K562 (cell line): Measurements from ENCODE around the gene CRTAP. TPM values are rescaled to one million over a fixed set of nuclear protein-coding genes. Genes with fewer than 3 reads are reported as not detected.

Experiments
- ATAC-seq: fragments of 200-7000 bp; cut with Tn5 transposase; 3 replicates; pipeline ENCODE4 v1.9.1; 2020; ENCODE audit warnings: moderate library complexity
- BruUV-seq: library from RNA; stranded (reverse); fragments of 400-500 nt; replicated peaks from 2 replicates; lab custom pipeline; 2021; lab: Mats Ljungman, UMichigan
- CTCF ChIA-PET: fragments of 300-600 bp; formaldehyde crosslinking; extraction: SDS; loops from one replicate; lab custom pipeline; 2021; ENCODE audit warnings: low intra/inter-chr PET ratio; lab: Yijun Ruan, JAX
- POLR2A ChIA-PET: fragments of 300-600, 350-650 bp; sonication (Branson Sonifier 250); formaldehyde crosslinking; extraction: SDS; loops from one replicate; lab custom pipeline; 2021; ENCODE audit warnings: antibody characterized with exemption, inconsistent platforms; lab: Yijun Ruan, JAX
- DNase-seq, 4 experiments: peaks; one replicate each; pipeline versions ENCODE4 v3.0.0 to v3.0.0-alpha.2; 2011 to 2018; ENCODE audit warnings: low spot score in 3 of 4, mixed read lengths in 3 of 4; ENCODE audit errors: extremely low read depth in 1 of 4
- FAIRE-seq: peaks from 2 replicates; lab custom pipeline; 2011; peaks lifted over from hg19 to GRCh38; lab: Jason Lieb, UNC
- H2AFZ ChIP-seq: 2 replicates; pipeline ENCODE4 v1.6.0; 2011; ENCODE audit warnings: low read depth, low read length, control low read depth, inconsistent platforms
- H3K27ac ChIP-seq: fragments of 200-600 bp; 3 replicates; pipeline ENCODE4 v1.8.0; 2011; ENCODE audit warnings: low read depth, mild to moderate bottlenecking, control low read depth, inconsistent platforms, low read length, moderate library complexity, mixed read lengths; ENCODE audit errors: extremely low read depth
- H3K27me3 ChIP-seq, 2 experiments: fragments of 300-600 bp in 1 of 2; 2 replicates in 1 of 2; 3 replicates in 1 of 2; pipeline versions ENCODE4 v1.6.0 to v1.8.0; 2011; ENCODE audit warnings: inconsistent platforms in 2 of 2, low read length in 2 of 2, mild to moderate bottlenecking in 1 of 2, mixed read lengths in 1 of 2, moderate library complexity in 1 of 2; ENCODE audit not compliant: control insufficient read depth in 2 of 2, insufficient read depth in 2 of 2
- H3K36me3 ChIP-seq: fragments of 300-600 bp; 3 replicates; pipeline ENCODE4 v1.8.0; 2011; ENCODE audit warnings: mild to moderate bottlenecking, low read length, inconsistent platforms; ENCODE audit not compliant: control insufficient read depth, insufficient read depth
- H3K4me1 ChIP-seq, 2 experiments: fragments of 200-600 bp in 1 of 2; replicated peaks in 1 of 2; 2 replicates in 1 of 2; 3 replicates in 1 of 2; pipeline versions ENCODE4 v1.5.1 to v1.8.0; 2011; ENCODE audit warnings: inconsistent platforms in 2 of 2, low read length in 2 of 2, mild to moderate bottlenecking in 1 of 2, mixed read lengths in 1 of 2, moderate library complexity in 1 of 2; ENCODE audit not compliant: control insufficient read depth in 2 of 2, insufficient read depth in 2 of 2
- H3K4me2 ChIP-seq: 2 replicates; pipeline ENCODE4 v1.6.1; 2011; ENCODE audit warnings: low read length, control low read depth, inconsistent platforms, mixed read lengths; ENCODE audit not compliant: insufficient read depth
- H3K4me3 ChIP-seq: fragments of 200-600 bp; sonication (generic), shearing (Covaris generic); 2 replicates; pipeline ENCODE4 v1.5.1; 2016; ENCODE audit warnings: control low read depth, inconsistent platforms
- H3K79me2 ChIP-seq: fragments of 200-600 bp; 3 replicates; pipeline ENCODE4 v1.8.0; 2011; ENCODE audit warnings: low read length, inconsistent platforms; ENCODE audit not compliant: control insufficient read depth, insufficient read depth
- H3K9ac ChIP-seq, 2 experiments: 2 replicates each; pipeline versions ENCODE4 v1.6.0 to v1.6.1; 2011; ENCODE audit warnings: low read depth in 2 of 2, low read length in 2 of 2, control low read depth in 1 of 2, inconsistent platforms in 1 of 2, mild to moderate bottlenecking in 1 of 2, mixed read lengths in 1 of 2; ENCODE audit not compliant: insufficient read depth in 1 of 2
- H3K9me1 ChIP-seq: one replicate; pipeline ENCODE4 v1.6.0; 2011; ENCODE audit warnings: inconsistent platforms, mild to moderate bottlenecking, low read length, moderate library complexity; ENCODE audit not compliant: control insufficient read depth, insufficient read depth
- H3K9me3 ChIP-seq: replicated peaks from 2 replicates; pipeline ENCODE4 v1.5.1; 2011; ENCODE audit warnings: low read depth, low read length, inconsistent platforms; ENCODE audit not compliant: control insufficient read depth, insufficient read depth
- H4K20me1 ChIP-seq: replicated peaks from 2 replicates; pipeline ENCODE4 v1.6.1; 2011; ENCODE audit warnings: low read length, inconsistent platforms, mixed read lengths; ENCODE audit not compliant: control insufficient read depth, insufficient read depth
- CBFA2T3 ChIP-seq: fragments of 450-650 bp; IDR thresholded peaks from 2 replicates; pipeline ENCODE4 v1.6.1; 2017
- CCNT2 ChIP-seq: IDR thresholded peaks from 2 replicates; pipeline ENCODE4 v1.6.1; 2011; ENCODE audit warnings: borderline replicate concordance, low read depth, mild to moderate bottlenecking, moderate library complexity, mixed read lengths, low read length; ENCODE audit not compliant: insufficient read length; ENCODE audit errors: extremely low read depth
- EHMT2 ChIP-seq: fragments of 450-650 bp; IDR thresholded peaks from 2 replicates; pipeline ENCODE4 v1.6.1; 2018; ENCODE audit warnings: antibody characterized with exemption
- ESRRA ChIP-seq: fragments of 450-650 bp; IDR thresholded peaks from 2 replicates; pipeline ENCODE4 v1.6.1; 2014; ENCODE audit warnings: low read depth, mild to moderate bottlenecking, moderate library complexity, borderline replicate concordance
- MEF2D ChIP-seq: conservative IDR thresholded peaks from 2 replicates; pipeline ENCODE4 v1.6.1; 2016; ENCODE audit warnings: low read depth, missing genetic modification characterization, missing compliant biosample characterization
- MLX ChIP-seq, 2 experiments: fragments of 450-650 bp in 1 of 2; sonication (generic) in 1 of 2; formaldehyde crosslinking; conservative IDR thresholded peaks; 2 replicates each; pipeline versions ENCODE4 v1.4.0 to v1.8.1; 2020 to 2022; ENCODE audit warnings: mild to moderate bottlenecking in 1 of 2, missing genetic modification reagents in 1 of 2
- SMC3 ChIP-seq: conservative IDR thresholded peaks from 2 replicates; pipeline ENCODE4 v1.6.1; 2011; ENCODE audit warnings: low read depth, low read length, improper control_type of control experiment; ENCODE audit not compliant: insufficient read depth
- THRAP3 ChIP-seq: fragments of 450-650 bp; IDR thresholded peaks from 2 replicates; pipeline ENCODE4 v1.6.1; 2016; ENCODE audit warnings: mild to moderate bottlenecking, inconsistent platforms, borderline replicate concordance
- ZNF12 ChIP-seq: sonication (generic); formaldehyde crosslinking; IDR thresholded peaks from 2 replicates; pipeline ENCODE4 v1.4.0; 2020; ENCODE audit warnings: mild to moderate bottlenecking, missing genetic modification reagents
- ZNF140 ChIP-seq: fragments of 250-450 bp; sonication (Bioruptor Pico); IDR thresholded peaks from 2 replicates; pipeline ENCODE4 v1.8.0; 2021; ENCODE audit warnings: moderate library complexity, mild to moderate bottlenecking, inconsistent platforms
- ZNF174 ChIP-seq: fragments of 250-450 bp; sonication (Bioruptor Pico); IDR thresholded peaks from 2 replicates; pipeline ENCODE4 v1.4.0; 2020; ENCODE audit warnings: mild to moderate bottlenecking
- ZSCAN29 ChIP-seq: fragments of 450-650 bp; IDR thresholded peaks from 2 replicates; pipeline ENCODE4 v1.6.1; 2017
- WGBS: fragments of 100-300 bp; shearing (Covaris generic); methylation state at CpG from one replicate; pipeline ENCODE4 v1.1.6; 2016; ENCODE audit warnings: low coverage, mixed read lengths; ENCODE audit not compliant: insufficient coverage; ENCODE audit errors: missing lambda C conversion rate; 5-methylcytosine and 5-hydroxymethylcytosine counted together
- in situ Hi-C: fragments of 300-500 bp; cut with MboI; formaldehyde crosslinking; loops from 4 replicates; pipeline ENCODE4 v1.15.0; 2018; ENCODE audit warnings: inconsistent platforms, mixed read lengths
- intact Hi-C: fragments of 100-400 bp; cut with micrococcal nuclease; formaldehyde crosslinking; loops from 2 replicates; pipeline ENCODE4 v1.14.2; 2022
- polyA plus RNA-seq, 8 experiments: library from polyadenylated mRNA; depleted of rRNA in 4 of 8; stranded (reverse) in 5 of 8; unstranded in 3 of 8; fragments of >200 nt; fragmentation: Nextera tagmentation in 2 of 8; fragmentation: Illumina TruSeq in 1 of 8; extraction: Ambion mirVana in 2 of 8; extraction: Trizol in 1 of 8; gene quantifications; 2 replicates each; pipeline versions ENCODE4 v1.2.1 to v1.2.3, GENCODE V29; 2011 to 2014; ENCODE audit warnings: inconsistent platforms in 1 of 8, missing spikeins in 1 of 8
- total RNA-seq, 7 experiments: library from RNA; depleted of rRNA in 6 of 7; stranded (reverse); fragments of >200 nt in 6 of 7; fragmentation: Illumina TruSeq in 2 of 7; extraction: Trizol in 2 of 7; gene quantifications; 2 replicates each; pipeline versions ENCODE4 v1.2.1 to v1.2.3, GENCODE V29; 2011 to 2021; ENCODE audit warnings: low replicate concordance in 1 of 7
- TF ChIP-seq, protein P1 (sequence below), 2 experiments: fragments of 150-350 bp in 1 of 2; IDR thresholded peaks; 2 replicates each; pipeline ENCODE4 v1.6.1; 2012 to 2016; ENCODE audit warnings: low read depth in 2 of 2, low read length in 2 of 2, mild to moderate bottlenecking in 1 of 2, moderate library complexity in 1 of 2
- TF ChIP-seq, protein P2 (sequence below): sonication (generic); formaldehyde crosslinking; IDR thresholded peaks from 2 replicates; pipeline ENCODE4 v1.8.1; 2022; ENCODE audit warnings: missing genetic modification reagents

The CRTAP gene
- total and polyA plus RNA-seq, 9 of the 15 experiments (the other 6 are each of a cell fraction or from before 2014, with no cell fraction given): 10.0 to 121 (median 53.0) TPM

DNA sequence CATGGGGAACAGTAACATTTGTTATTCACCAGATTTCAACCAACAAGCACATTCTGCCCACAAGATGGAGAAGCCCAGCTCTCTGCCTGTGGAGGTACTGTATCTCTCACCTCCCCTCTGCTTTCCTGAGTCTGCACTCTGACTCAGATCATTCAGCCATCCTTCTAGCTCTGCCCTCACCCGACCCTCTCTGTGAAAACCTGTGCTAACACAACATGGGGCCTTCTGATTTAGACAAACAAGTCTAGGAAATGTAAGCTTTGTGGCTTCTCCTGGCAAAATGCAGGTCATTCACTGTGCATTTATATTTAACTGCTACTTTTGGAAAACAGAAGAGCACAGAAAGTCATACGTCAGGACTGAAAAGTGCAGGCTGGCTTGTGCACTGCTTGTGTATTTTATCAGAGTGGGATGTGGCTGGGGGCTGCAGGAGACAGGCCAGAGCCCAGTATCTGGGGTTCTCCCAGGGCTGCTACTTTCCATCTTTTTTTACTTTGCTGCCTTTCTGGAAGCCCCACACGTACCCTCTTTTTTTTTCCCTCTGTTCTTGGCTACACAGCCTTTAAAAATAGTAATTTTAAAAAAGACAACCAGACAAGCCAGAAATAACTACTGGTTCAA is 54.0 kb downstream of the CRTAP start:
- no peak for TF ChIP-seq ZNF140 (CRISPR knock-in tag)
- no peak for TF ChIP-seq SMC3
- TF ChIP-seq ZNF174: no peak
- no peak for TF ChIP-seq EHMT2
- no peak for TF ChIP-seq CCNT2
- TF ChIP-seq ESRRA: no peak
- no peak for TF ChIP-seq ZNF12 (CRISPR knock-in tag)
- no peak for TF ChIP-seq MLX (CRISPR knock-in tag; conservative IDR thresholded peaks at IDR 0.05)
- no peak for TF ChIP-seq THRAP3
- TF ChIP-seq ZSCAN29: no peak
- TF ChIP-seq, protein P1, sequence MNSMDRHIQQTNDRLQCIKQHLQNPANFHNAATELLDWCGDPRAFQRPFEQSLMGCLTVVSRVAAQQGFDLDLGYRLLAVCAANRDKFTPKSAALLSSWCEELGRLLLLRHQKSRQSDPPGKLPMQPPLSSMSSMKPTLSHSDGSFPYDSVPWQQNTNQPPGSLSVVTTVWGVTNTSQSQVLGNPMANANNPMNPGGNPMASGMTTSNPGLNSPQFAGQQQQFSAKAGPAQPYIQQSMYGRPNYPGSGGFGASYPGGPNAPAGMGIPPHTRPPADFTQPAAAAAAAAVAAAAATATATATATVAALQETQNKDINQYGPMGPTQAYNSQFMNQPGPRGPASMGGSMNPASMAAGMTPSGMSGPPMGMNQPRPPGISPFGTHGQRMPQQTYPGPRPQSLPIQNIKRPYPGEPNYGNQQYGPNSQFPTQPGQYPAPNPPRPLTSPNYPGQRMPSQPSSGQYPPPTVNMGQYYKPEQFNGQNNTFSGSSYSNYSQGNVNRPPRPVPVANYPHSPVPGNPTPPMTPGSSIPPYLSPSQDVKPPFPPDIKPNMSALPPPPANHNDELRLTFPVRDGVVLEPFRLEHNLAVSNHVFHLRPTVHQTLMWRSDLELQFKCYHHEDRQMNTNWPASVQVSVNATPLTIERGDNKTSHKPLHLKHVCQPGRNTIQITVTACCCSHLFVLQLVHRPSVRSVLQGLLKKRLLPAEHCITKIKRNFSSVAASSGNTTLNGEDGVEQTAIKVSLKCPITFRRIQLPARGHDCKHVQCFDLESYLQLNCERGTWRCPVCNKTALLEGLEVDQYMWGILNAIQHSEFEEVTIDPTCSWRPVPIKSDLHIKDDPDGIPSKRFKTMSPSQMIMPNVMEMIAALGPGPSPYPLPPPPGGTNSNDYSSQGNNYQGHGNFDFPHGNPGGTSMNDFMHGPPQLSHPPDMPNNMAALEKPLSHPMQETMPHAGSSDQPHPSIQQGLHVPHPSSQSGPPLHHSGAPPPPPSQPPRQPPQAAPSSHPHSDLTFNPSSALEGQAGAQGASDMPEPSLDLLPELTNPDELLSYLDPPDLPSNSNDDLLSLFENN (IDR thresholded peaks at IDR 0.05; ENCODE audit: low read depth in 2 of 2, low read length in 2 of 2): no peak
- TF ChIP-seq MEF2D (tag): no peak
- TF ChIP-seq CBFA2T3: no peak
- TF ChIP-seq, protein P2, sequence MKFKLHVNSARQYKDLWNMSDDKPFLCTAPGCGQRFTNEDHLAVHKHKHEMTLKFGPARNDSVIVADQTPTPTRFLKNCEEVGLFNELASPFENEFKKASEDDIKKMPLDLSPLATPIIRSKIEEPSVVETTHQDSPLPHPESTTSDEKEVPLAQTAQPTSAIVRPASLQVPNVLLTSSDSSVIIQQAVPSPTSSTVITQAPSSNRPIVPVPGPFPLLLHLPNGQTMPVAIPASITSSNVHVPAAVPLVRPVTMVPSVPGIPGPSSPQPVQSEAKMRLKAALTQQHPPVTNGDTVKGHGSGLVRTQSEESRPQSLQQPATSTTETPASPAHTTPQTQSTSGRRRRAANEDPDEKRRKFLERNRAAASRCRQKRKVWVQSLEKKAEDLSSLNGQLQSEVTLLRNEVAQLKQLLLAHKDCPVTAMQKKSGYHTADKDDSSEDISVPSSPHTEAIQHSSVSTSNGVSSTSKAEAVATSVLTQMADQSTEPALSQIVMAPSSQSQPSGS (CRISPR knock-in tag): no peak
- H3K9me1 ChIP-seq: no peaks in the 10 kb centered on the region
- in situ Hi-C loops (no loop called here), intact Hi-C loops (no loop called here)
- no peak overlapping the region for H2AFZ ChIP-seq
- no peaks in the 10 kb centered on the region for H3K79me2 ChIP-seq
- no peak overlapping the region for H3K27ac ChIP-seq
- ATAC-seq (no peak), FAIRE-seq (no peak), DNase-seq (peak in 1 of 4 experiments; percentile 3)
- BruUV-seq: no TSS peak
- no peaks in the 10 kb centered on the region for H3K9me3 ChIP-seq
- no peaks in the 10 kb centered on the region for H4K20me1 ChIP-seq
- H3K4me3 ChIP-seq: no peak overlapping the region
- no peak overlapping the region for H3K9ac ChIP-seq
- POLR2A ChIA-PET: interaction anchor here (0.7 to 2.7 kb wide), 5 partner anchors 9 to 206 kb away, joined by 3 to 9 read pairs (median 4); no protein-coding TSS in a partner anchor
- H3K4me1 ChIP-seq: no peaks in the 10 kb centered on the region; a peak in 1 of 5 replicates
- WGBS: 8% methylated on average over 3 of the region's 3 CpGs
- H3K4me2 ChIP-seq: no peak overlapping the region
- no peaks in the 10 kb centered on the region for H3K36me3 ChIP-seq
- peaks cover 15 to 26% of the 10 kb centered on the region in 2 experiments for H3K27me3 ChIP-seq
- CTCF ChIA-PET: no interaction called here
